ENCODE data around the gene RITA1. TPM values are rescaled to one million over a fixed set of nuclear protein-coding genes. Genes with fewer than 3 reads are reported as not detected.
"Not testable (repeated sequence)": the region's sequence is repeated elsewhere in the genome, so short reads cannot be mapped to it uniquely, and the experiment has no call there.

Gene RITA1, protein sequence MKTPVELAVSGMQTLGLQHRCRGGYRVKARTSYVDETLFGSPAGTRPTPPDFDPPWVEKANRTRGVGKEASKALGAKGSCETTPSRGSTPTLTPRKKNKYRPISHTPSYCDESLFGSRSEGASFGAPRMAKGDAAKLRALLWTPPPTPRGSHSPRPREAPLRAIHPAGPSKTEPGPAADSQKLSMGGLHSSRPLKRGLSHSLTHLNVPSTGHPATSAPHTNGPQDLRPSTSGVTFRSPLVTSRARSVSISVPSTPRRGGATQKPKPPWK
- 10.2 TPM for total RNA-seq

DNA sequence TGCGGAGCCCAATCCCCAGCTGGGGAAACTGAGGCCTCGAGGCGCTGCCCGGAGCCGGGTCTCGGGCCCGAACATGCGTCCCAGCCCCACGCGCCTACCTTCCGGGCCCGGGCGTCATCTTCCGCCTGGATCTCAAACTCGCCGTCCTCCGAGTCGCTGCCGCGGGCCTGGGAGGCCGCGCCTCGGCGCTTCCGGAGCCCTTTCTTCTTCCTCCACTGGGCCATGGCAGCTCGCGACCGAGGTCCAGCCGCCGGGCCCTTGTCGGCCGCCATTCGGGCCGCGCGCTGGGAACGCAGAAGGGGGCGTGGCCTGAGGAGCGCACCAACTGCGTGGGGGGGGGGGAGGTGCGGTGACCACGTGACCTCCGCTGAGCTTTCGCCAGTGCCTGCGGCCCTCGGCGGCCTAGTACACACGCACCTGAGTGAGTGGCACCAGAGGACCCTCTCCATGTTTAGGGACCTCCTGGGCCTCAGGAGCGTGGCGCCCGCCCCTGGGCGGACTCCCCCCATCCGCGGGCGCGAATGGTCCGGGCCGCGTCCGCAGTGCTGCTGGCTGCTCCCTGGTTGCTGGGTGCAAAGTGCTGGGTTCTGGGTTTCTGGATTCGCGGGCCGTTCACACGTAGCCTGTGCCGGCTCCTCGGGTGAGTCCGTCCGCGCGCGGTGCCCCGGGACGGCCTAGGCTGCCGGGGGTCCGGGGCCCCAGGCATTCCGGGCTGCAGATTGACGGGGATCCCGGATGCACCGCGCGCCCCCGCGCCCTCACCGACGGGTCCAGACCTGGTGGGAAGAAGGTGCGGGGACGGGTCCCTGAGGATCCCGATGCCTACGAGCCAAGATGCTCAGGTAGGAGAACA lies at the start of gene RITA1, which contains the start of gene DDX54:
Gene RITA1 (plus strand): TSS at position 542 of the 853 bp plus-strand sequence. CDS start 1,026 bp downstream, outside the sequence.
Gene DDX54 (minus strand): TSS at position 299 of the 853 bp plus-strand sequence. CDS start 27 bp downstream, at position 272.
- DNase-seq (ENCODE audit: low spot score in 2 of 2) = peak; percentile 83 to 84
- no peak for FAIRE-seq

DNA sequence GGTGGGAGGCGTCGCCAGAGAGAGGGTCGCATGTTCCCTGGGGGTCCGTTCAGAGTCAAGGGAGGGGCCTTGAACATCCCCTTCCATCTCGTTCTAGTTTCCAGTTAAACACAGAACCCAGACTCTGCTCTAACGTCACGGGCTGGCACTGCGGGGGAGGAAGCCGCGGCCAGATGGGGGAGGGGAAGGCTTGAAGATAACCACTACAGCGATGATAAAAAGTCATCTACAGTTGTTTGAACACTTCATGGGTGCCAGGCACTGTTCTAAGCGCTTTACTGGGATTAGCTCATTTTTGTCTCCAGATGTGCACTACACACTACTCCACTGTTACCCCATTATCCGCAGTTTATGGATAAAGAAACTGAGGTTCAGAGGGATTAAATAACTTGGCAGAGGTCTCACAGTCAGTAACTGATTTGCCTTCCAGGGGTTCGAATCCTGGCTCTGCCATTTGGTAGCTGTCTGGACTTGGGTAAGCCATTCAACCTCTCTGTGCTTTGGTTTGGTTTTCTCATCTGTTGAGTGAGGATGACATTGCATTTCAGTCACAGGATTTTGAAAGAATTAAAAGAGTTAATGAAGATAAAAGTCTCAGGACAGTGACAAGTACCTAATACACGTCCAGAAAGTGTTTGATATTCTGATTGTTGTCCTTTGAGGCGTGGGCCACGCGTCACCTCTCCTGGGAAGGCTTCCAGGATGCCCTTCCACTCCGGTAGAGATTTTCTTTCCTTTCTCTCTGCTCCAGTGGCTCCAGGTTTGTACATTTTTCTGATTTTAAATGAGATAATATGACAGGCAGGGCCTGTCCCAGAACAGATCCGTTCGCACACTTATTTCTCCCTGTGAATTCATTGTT lies 49.2 kb upstream of the RITA1 start:
- DNase-seq (ENCODE audit: low spot score in 2 of 2) = peak in 1 of 2 donors; percentile 71
- FAIRE-seq = no peak

DNA sequence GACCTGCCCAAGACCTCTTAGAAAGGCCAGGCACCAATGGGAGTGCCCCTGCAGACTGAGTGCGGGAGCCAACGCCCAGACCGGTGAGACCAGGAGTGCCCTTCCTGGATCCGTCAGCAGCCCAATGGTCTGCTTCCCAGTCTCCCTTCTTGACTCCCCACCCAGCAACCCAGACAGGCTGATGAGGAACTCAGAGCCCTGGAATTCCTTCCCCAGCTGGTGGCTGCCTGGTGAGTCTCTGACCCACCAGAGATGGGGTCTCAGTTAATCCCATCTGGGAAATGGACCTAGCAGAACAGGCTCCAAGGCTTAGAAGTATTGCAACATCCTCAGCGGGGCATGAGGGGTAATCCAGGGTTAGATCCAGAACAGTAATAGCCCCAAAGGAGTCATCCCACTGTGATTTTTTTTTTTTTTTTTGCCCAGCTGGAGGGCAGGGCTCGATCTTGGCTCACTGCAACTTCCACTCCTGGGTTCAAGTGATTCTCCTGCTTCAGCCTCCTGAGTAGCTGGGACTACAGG lies 48.5 kb upstream of the RITA1 start:
- DNase-seq (ENCODE audit: low spot score in 2 of 2) (no peak), FAIRE-seq (no peak)

DNA sequence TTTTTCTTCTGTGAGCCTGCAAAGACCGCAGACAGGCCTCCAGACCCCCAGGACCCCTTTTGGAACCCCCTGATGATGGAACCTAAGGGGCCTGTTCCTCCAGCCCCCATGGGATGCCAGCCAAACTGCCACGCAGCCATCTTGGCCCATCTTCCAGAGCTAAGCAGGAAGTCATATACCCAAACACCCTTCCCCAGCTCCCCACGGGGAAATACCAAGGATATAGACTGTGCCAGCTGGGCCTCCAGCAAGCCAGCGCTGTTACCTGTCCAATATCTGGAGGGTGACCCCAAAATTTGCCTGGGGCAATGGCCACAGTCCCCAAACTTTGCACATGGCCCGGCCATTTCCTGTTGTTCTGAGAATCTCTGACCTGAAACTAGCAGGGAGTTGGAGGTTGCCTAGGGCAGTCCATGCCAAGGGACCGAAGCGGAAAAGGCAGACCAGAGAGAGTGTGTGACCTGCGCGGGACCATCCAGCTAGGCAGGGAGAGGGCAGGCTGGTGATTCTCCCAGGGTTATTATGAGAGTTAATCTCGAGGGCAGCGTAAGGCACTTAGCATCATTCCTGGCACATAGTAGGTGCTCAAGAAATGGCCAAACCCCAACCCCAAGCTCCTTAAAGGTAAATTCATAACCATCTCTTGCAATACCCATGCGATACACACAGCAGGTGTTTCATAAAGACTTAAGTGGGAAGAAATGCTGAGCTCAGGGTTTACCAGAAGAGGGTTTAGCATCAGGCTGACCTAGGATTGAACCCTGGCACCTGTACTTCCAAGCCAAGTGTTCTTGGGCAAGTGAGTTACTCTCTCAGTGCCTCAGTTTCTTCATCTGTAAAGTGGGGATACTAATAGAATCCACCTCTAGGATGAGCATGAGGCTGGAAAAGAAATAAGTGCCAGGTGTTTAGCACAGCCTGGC lies 47.4 kb upstream of the RITA1 start:
- FAIRE-seq (no peak), DNase-seq (ENCODE audit: low spot score in 2 of 2) (no peak)

DNA sequence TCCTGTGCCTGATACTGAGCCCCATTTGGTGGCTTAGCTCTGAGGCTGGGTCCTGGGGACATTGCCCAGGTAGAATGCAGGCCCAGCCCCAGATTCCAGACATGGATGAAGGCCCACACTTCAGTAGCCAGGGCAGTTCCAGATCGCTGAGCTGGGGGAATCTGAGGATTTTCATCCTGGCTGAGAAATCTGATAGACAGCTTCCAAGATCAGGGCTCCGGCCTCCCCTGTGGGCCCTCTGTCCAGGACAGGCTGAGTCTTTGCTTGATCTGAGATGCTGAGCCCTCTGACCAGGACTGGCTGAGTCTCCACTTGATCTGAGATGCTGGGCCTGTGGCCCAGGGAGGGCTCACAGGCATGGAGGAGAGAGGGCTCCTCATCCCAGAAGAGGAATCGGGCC lies 46.7 kb upstream of the RITA1 start:
- FAIRE-seq (no peak), DNase-seq (ENCODE audit: low spot score in 2 of 2) (no peak)

DNA sequence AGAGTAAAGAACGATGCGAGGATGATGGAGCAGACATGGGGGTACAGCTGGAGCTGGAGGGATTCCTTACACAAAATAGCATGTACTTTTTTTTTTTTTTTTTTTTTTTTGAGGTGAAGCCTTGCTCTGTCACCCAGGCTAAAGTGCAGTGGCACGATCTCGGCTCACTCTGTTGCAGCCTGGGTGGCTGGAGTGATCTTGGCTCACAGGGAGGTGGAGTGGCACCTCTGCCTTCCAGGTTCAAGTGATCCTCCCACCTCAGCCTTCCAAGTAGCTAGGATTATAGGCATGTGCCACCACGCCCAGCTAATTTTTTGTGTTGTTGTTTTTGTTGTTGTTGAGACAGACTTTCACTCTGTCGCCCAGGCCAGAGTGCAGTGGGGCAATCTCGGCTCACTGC lies 44.8 kb upstream of the RITA1 start:
- DNase-seq (ENCODE audit: low spot score in 2 of 2) = no peak
- no peak for FAIRE-seq

DNA sequence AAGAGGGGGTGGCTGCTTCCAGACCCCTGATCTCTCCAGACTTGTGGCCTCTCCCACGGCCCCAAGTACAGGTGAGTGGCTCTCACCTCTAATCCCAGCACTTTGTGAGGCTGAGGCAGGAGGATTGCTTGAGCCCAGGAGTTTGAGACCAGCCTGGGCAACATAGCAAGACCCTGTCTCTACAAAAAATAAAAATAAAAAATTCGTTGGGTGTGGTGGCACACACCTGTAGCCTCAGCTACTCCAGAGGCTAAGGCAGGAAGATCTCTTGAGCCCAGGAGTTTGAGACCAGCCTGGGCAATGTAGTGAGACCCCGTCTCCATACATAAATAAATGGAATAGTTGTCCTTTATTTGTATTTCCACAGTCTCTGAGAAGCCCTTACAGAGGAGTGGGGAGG lies 43.8 kb upstream of the RITA1 start:
- FAIRE-seq; DNase-seq (ENCODE audit: low spot score in 2 of 2): not testable (repeated sequence)

DNA sequence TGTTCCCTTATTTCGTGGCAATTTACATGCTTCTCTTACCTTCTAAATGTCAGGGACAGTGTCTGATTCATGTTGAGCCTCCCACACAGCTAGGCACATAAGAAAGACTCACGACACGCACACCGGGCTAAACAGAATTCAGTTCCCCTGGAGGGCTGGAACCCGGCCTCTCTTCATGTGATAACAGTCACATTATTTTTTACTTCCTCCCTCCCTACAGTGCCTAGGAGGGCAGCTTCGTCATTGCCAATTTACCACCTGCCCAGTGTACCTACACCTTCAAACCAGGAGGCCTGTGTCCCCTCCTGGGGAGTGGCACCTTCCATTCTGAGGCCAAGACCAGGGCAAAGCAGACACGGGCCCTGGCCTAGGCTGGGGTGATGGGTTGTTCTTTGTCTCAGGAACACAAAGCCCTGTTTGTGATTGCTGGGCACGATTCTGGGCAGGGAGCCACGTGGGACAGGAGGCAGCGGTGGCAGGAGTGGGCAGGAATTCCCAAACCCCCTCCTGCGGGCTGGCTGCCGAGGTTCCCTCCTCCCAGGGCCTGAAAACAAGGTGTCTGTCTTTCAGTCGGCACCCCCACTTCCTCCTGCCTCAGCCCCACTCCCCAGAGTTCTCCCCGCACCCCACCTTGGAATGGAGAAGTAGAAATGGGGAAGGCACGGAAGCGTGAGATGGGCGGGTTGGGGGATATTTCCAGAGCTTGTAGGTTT lies 43.2 kb upstream of the RITA1 start:
- no peak for FAIRE-seq
- peak in 1 of 2 donors; percentile 70 for DNase-seq (ENCODE audit: low spot score in 2 of 2)

DNA sequence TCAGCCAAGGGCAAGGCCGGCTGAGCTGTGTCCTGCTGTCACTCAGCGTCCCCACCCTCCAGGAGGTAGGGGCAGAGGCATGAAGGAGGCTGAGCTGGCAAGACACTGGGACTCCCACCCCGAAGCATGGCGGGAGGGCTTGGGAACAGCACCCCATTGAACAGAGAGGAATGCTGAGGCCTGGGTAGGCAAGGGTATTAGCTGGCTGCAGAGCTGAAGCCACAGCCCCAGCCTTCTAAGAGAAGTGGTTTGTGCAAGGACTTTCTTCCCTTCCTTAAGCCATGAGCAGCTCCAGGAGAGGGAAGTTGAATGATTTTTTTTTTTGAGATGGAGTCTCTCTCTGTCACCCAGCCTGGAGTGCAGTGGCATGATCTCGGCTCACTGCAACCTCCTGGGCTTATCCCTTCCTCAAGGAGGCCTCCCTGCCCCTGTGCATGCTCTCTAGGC lies 42.6 kb upstream of the RITA1 start:
- no peak for DNase-seq (ENCODE audit: low spot score in 2 of 2)
- FAIRE-seq = no peak

DNA sequence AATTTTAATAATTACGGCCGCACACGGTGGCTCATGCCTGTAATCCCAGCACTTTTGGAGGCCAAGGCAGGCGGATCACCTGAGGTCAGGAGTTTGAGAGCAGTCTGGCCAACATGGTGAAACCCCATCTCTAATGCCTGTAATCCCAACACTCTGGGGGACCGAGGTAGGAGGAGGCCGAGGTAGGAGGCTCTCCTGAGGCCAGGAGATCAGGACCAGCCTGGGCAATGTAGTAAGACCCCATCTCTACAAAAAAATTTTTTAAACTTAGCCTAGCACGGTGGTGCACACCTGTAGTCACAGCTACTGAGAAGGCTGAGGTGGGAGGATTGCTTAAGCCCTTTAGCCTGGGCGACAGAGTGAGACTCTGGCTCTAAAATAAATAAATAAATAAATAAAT lies 41.6 kb upstream of the RITA1 start:
- FAIRE-seq (no peak), DNase-seq (ENCODE audit: low spot score in 2 of 2) (no peak)

DNA sequence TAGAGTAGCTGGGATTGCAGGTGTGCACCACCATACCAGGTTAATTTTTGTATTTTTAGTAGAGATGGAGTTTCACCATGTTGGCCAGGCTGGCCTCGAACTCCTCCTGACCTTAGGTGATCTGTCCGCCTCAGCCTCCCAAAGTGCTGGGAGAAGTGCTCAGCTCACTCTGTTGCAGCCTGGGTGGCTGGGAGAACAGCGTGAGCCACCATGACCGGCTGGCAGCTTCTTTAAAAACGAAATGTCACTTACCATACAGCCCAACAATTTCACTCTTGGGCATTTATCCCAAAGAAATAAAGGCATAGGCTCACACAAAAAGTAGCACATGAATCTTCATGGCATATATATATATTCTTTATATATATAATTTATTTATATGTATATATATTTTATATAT lies 40.7 kb upstream of the RITA1 start:
- no peak for FAIRE-seq
- no peak for DNase-seq (ENCODE audit: low spot score in 2 of 2)

DNA sequence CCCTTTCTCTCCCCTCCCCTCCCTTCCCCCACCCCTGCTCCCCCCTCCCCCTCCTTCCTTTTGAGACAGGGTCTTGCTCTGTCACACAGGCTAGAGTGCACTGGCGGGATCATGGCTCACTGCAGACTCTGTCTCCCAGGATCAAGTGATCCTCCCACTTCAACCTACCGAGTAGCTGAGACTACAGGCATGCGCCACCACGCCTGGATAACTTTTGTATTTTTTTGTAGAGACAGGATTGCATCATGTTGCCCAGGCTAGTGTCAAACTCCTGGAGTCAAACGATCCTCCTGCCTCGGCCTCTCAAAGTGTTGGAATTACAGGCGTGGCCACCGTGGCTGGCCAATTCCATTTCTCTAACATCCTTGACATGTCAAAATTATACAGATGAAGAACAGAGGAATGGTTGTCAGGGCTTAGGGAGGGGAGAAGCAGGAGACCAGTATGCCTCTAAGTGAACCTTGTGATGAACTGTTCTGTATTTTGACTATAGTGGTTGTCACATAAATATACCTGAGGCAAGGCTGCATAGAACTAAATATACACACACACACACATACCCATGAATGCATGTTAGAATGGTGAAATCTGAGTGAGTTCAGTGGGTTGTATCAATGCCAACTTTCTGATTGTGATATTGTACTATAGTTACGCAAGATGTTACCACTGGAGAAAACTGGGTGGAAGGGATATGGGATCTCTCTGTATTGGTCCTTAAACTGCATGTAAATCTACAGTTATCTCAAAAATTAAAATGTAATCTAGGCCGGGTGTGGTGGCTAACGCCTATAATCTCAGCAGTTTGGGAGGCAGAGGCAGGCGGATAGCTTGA lies 39.6 kb upstream of the RITA1 start:
- DNase-seq (ENCODE audit: low spot score in 2 of 2) (no peak), FAIRE-seq (no peak)

DNA sequence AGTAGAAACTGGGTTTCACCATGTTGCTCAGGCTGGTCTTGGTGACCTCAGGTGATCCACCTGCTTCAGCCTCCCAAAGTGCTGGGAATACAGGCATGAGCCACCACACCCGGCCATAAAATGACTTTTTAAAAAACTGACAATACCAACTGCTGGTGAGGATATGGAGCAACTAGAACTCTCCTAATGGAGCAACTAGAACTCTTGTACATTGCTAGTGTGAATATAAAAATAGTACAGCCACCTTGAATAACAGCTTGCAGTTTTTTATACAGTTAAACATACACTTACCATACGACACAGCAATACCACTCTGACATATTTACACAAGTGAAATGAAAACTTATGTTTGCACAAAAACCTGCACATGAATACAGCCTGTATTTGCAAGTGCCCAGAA lies 38.5 kb upstream of the RITA1 start:
- DNase-seq (ENCODE audit: low spot score in 2 of 2) (no peak), FAIRE-seq (no peak)

DNA sequence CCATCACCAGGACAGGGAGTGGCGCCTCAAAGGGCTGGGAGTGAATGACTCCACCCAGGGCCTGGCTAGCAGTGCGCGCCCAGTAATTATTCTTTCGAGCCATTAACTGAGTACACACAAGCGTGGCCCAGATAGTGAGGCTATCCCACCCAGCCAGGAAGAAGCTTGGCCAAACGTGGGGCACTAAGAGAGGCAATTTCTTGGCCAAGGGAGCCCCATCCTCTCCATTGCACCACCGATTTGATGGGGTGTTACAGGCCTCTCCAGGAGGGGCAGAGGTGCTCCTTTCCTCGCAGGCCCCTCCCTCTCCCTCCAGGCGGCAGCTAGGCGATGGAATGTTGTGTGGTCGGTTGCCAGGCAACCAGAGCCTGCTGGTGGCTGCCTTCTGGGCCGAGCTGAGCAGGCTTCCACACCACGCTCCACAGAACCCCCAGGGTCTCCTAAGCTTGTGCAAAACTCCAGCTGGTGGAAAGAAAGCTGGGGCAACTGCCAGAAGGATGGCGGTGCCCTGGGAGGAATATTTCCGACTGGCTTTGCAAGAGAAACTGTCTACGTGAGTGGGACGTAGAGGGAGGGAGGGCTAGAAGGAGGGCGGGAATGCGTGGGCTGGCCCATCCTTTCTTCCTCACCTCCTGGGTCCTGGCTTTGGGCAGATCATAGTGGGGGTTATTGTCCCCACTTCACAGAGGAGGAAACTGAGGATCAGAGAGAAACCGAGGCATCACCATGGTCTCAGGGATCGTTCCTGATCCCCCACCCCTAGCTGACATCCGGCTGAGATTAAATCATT lies 36.0 kb upstream of the RITA1 start, which contains the start of gene CFAP73:
Gene CFAP73 (plus strand): TSS at position 364 of the 790 bp plus-strand sequence. CDS start 134 bp downstream, at position 498.
- no peak for FAIRE-seq
- peak in 1 of 2 donors; percentile 72 for DNase-seq (ENCODE audit: low spot score in 2 of 2)

DNA sequence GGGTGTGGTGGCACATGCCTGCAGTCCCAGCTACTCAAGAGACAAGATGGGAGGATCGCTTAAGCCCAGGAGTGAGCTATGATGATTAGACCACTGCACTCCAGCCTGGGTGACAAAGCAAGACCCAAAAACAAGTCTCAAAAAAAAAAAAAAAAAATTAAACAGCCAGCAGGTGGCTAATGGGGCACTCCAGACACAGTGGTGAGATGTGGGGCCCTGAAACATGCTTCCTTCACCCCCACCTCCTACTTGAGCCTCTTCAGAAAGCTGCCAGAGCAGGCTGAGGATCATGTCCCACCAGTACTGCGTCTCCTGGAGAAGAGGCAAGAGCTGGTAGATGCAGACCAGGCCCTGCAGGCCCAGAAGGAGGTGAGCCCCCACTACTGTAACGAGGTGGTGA lies 33.9 kb upstream of the RITA1 start:
- FAIRE-seq (no peak), DNase-seq (ENCODE audit: low spot score in 2 of 2) (no peak)

DNA sequence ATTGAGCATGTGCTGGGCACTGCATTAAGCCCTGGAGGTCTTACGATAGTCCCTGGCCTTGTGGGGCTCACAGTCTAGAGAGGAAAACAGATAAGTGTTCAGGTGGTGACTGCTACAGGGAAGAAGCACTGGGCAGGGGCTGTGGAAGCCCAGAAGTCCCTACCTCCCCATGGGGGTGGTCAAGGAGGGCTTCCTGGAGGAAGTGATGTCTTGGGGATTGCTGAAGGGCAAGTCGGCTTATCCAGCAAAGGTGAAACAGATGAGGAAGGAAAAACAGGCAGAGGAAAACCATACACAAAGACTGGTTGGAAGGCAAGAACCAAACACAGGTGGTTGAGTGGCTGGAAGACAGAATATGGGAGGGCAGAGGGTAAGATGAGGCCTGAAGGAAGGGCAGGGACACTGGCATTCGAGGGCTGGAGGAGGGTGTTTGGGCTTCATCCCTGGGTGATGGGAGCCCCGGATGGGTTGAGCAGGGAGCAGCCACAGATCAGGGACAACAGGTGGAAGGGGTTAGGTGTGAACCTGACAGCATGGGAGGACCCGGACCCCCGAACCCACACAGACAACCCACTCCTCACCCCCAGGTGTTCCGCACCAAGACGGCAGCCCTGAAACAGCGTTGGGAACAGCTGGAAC lies 33.2 kb upstream of the RITA1 start:
- FAIRE-seq = no peak
- no peak for DNase-seq (ENCODE audit: low spot score in 2 of 2)
